Astrocyte of the spinal cord (primary cell): ENCODE results near the gene STAT2.

Experiments
- DNase-seq: peaks from one replicate; pipeline ENCODE4 v3.0.0; 2011; ENCODE audit warnings: low read depth, low spot score
- H3K4me3 ChIP-seq: 2 replicates; pipeline ENCODE4 v1.5.1; 2011; ENCODE audit warnings: low read depth, mild to moderate bottlenecking, low read length, moderate library complexity
- CTCF ChIP-seq: IDR thresholded peaks from 2 replicates; pipeline ENCODE4 v1.5.1; 2012; ENCODE audit warnings: low read depth, mild to moderate bottlenecking, low read length, inconsistent platforms
- in situ Hi-C: cut with HindIII; loops from 2 replicates; pipeline ENCODE4 v1.10.0; 2017; ENCODE audit warnings: low sequenced_read_pairs

The STAT2 gene

GRCh38 chr12:56308714-56309113 is 51.2 kb downstream of the STAT2 start:
- no peak for TF ChIP-seq CTCF
- in situ Hi-C loops = no loop called here
- no peak overlapping the region for H3K4me3 ChIP-seq
- DNase-seq = no peak

- no peak for DNase-seq
- no peak overlapping the region for H3K4me3 ChIP-seq
- TF ChIP-seq CTCF = no peak
- in situ Hi-C loops = no loop called here
These were observed 52.5 kb downstream of the STAT2 start for GRCh38 chr12:56307221-56307965.

- TF ChIP-seq CTCF = no peak
- no peak for DNase-seq
- in situ Hi-C loops = no loop called here
- no peak overlapping the region for H3K4me3 ChIP-seq
These were observed 54.9 kb downstream of the STAT2 start for GRCh38 chr12:56304872-56305590.

- H3K4me3 ChIP-seq = no peak overlapping the region
- TF ChIP-seq CTCF = no peak
- in situ Hi-C loops = no loop called here
- DNase-seq = no peak
These were observed 55.6 kb downstream of the STAT2 start for GRCh38 chr12:56304276-56304675.

GRCh38 chr12:56300644-56301464 is 59.1 kb downstream of the STAT2 start:
- peak overlapping the region; percentile 95 for H3K4me3 ChIP-seq
- TF ChIP-seq CTCF = no peak
- no peak for DNase-seq
- in situ Hi-C loops = no loop called here

- peak; percentile 99 for DNase-seq
- in situ Hi-C loops = no loop called here
- TF ChIP-seq CTCF = no peak
- H3K4me3 ChIP-seq = peak within 1 kb of the TSS; percentile 95
These were observed 59.9 kb downstream of the STAT2 start, which contains the start of gene CS for GRCh38 chr12:56299853-56300643. Gene CS, minus strand, starts transcription at chr12:56300330. Its CDS starts 129 bp downstream, at chr12:56300201.
